ENCODE results near the gene AGBL1.
"Not testable (repeated sequence)": the region's sequence is repeated elsewhere in the genome, so short reads cannot be mapped to it uniquely, and the experiment has no call there.

AGBL1 gene

DNA sequence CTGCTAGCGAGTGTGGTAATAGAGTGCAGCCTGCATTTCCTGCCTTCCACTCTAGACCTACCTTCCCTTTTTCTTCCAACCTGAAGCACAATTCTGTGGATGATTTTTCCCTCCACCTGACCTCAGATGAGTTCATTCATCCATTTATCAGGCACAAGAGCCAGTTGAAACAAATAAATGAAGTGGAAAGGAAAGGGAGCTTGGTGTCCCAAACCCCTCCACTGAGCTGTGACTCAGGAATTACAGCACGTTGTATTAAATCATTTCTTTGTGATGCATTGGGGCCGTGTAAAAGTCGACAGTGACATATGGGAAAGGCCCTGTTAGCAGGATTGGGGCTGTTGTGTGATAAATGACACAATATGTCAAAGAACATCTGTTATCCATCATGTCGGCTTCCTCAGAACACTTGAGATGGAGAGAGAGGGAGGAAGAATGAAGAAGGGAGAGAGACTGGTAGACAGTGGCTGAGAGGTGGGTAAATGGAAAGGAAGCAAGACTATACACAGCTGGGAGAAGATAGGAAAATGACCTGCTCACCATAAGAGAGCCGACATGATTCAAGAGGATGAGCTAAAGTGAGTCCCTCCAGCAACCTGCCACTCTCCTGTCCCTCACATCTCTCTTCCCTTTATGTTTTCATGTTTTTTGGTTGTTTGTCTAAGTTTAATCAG is 366.0 kb downstream of the AGBL1 start:
- Histone ChIP-seq H3K9me3 (ENCODE audit: low read length) (no peaks in the 10 kb centered on the region), H2AFZ (ENCODE audit: low read depth, low read length) (no peak overlapping the region), H3K4me3 (ENCODE audit: low read length) (no peak overlapping the region), H3K36me3 (ENCODE audit: insufficient read depth, low read length) (no peaks in the 10 kb centered on the region), H3K27me3 (ENCODE audit: insufficient read depth, low read length) (no peaks in the 10 kb centered on the region), H3K4me1 (ENCODE audit: insufficient read depth, low read length) (peaks cover 7% of the 10 kb centered on the region)

DNA sequence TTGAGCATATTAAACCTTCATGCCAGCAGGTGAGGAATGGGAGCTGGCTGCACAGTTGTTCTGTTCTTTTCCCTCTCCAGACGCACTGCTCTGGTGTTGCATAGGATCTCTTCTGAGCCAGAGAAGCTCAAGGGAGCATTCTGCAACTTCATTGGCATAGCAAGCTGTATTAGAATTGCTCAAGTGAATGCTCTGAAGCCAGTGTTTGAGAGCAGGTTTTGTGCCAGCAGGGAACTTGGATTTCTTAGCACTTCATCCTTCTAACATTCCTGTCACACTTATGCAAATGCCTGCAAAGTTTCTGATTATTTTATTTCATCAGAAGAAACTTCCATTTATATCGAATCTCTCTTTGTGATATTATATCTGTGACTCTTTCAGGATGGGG is 366.6 kb downstream of the AGBL1 start:
- Histone ChIP-seq H2AFZ (ENCODE audit: low read depth, low read length) (no peak overlapping the region), H3K4me3 (ENCODE audit: low read length) (no peak overlapping the region), H3K4me1 (ENCODE audit: insufficient read depth, low read length) (peaks cover 7% of the 10 kb centered on the region), H3K36me3 (ENCODE audit: insufficient read depth, low read length) (no peaks in the 10 kb centered on the region), H3K27me3 (ENCODE audit: insufficient read depth, low read length) (no peaks in the 10 kb centered on the region), H3K9me3 (ENCODE audit: low read length) (no peaks in the 10 kb centered on the region)

DNA sequence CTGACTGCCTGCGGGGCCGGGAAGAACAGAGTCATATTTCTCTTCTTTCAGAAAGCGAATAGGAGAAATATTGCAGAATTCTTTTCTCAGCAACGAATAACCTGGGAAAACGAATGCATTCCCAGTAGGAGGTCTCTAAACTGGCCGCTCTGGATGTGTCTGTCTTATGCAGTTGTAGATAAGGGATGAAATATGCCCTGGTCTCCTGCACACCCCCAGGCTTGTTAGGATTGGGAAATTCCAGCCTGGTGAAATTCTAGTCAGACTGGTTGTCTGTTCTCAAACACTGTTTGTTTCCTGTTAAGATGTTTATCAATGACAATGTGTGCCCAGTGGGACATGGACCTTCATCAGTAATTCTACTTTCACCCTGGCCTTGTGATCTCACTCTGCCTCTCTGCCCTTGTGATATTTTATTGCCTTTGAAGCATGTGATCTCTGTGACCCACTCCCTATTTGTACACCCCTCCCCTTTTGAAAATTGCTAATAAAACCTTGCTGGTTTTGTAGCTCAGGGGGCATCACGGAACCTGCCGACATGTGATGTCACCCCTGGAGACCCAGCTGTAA is 385.9 kb downstream of the AGBL1 start:
- not testable (repeated sequence) for H3K9me3 ChIP-seq (ENCODE audit: low read length); H3K36me3 ChIP-seq (ENCODE audit: insufficient read depth, low read length); H3K4me1 ChIP-seq (ENCODE audit: insufficient read depth, low read length); H2AFZ ChIP-seq (ENCODE audit: low read depth, low read length); H3K27me3 ChIP-seq (ENCODE audit: insufficient read depth, low read length); H3K4me3 ChIP-seq (ENCODE audit: low read length)

DNA sequence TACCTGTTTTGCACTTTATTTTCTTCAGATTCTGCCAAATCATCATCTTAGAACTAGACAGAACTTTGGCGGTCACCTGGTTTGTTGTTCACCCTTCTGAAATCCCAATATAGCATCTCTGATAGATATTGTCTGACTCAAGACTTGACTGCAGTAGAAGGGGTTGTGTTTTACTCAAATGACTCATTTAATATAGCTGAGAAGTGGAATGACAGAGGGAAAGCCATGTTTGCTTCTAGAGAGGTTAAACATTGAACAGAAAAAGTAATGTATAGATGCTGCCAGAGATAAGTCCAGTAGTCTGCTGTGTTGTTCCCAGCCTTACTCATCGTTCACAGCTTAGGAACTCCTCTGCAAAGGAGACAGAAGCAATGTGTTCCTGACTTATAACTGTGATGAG is 402.0 kb downstream of the AGBL1 start:
- Histone ChIP-seq H3K9me3 (ENCODE audit: low read length) (no peaks in the 10 kb centered on the region), H3K27me3 (ENCODE audit: insufficient read depth, low read length) (no peaks in the 10 kb centered on the region), H2AFZ (ENCODE audit: low read depth, low read length) (no peak overlapping the region), H3K36me3 (ENCODE audit: insufficient read depth, low read length) (no peaks in the 10 kb centered on the region), H3K4me3 (ENCODE audit: low read length) (no peak overlapping the region), H3K4me1 (ENCODE audit: insufficient read depth, low read length) (no peaks in the 10 kb centered on the region)

DNA sequence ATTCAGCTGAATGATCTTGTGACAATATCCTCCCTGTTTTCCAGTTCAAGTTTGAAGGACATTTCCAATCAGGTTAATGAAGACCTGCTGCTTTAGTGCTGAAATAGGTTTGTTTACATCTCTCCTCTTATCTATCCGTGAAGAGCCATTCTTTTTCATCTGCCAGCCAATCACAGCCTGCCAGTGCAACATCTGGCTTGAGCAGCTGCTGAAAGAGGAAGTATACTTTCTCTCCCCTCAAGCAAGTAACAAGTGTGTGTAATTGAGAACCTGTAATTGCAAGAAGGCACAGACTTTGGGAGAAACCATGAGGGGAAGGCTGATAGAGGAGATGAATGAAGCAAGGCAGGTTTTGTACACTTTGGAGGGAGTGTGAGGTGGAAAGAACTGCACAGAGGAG is 404.3 kb downstream of the AGBL1 start:
- Histone ChIP-seq H3K4me1 (ENCODE audit: insufficient read depth, low read length) (no peaks in the 10 kb centered on the region), H3K27me3 (ENCODE audit: insufficient read depth, low read length) (no peaks in the 10 kb centered on the region), H3K4me3 (ENCODE audit: low read length) (no peak overlapping the region), H3K9me3 (ENCODE audit: low read length) (no peaks in the 10 kb centered on the region), H3K36me3 (ENCODE audit: insufficient read depth, low read length) (no peaks in the 10 kb centered on the region), H2AFZ (ENCODE audit: low read depth, low read length) (no peak overlapping the region)

GRCh38 chr15:86488046-86488445 is 408.4 kb downstream of the AGBL1 start:
- H3K9me3 ChIP-seq (ENCODE audit: low read length), result no peaks in the 10 kb centered on the region
- no peaks in the 10 kb centered on the region for H3K4me1 ChIP-seq (ENCODE audit: insufficient read depth, low read length)
- H3K4me3 ChIP-seq (ENCODE audit: low read length), result no peak overlapping the region
- H3K36me3 ChIP-seq (ENCODE audit: insufficient read depth, low read length), result no peaks in the 10 kb centered on the region
- no peak overlapping the region for H2AFZ ChIP-seq (ENCODE audit: low read depth, low read length)
- no peaks in the 10 kb centered on the region for H3K27me3 ChIP-seq (ENCODE audit: insufficient read depth, low read length)

DNA sequence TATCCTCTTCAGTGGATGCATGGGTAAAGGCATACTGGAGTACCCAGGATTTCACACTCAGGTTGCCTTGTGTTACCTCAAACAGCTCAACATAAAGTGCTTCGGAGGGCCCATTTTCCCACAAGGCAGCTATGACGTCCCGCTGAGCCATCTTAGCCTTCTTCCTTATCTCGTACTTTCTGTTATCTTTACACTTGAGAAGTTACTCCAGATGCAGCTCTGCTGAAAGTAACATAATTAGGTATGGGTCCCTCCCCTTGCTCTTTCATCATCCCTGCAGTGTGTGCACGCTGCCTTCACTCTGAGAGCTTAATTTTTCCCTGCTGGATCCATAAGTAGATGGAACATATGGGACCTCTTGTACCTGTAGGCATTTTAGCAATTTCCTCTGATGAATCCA is 410.3 kb downstream of the AGBL1 start:
- Histone ChIP-seq H3K4me1 (ENCODE audit: insufficient read depth, low read length) (no peaks in the 10 kb centered on the region), H3K9me3 (ENCODE audit: low read length) (no peaks in the 10 kb centered on the region), H3K4me3 (ENCODE audit: low read length) (no peak overlapping the region), H2AFZ (ENCODE audit: low read depth, low read length) (no peak overlapping the region), H3K36me3 (ENCODE audit: insufficient read depth, low read length) (no peaks in the 10 kb centered on the region), H3K27me3 (ENCODE audit: insufficient read depth, low read length) (no peaks in the 10 kb centered on the region)

- Histone ChIP-seq H3K9me3 (ENCODE audit: low read length) (no peaks in the 10 kb centered on the region), H3K4me3 (ENCODE audit: low read length) (no peak overlapping the region), H3K4me1 (ENCODE audit: insufficient read depth, low read length) (no peaks in the 10 kb centered on the region), H2AFZ (ENCODE audit: low read depth, low read length) (no peak overlapping the region), H3K36me3 (ENCODE audit: insufficient read depth, low read length) (no peaks in the 10 kb centered on the region), H3K27me3 (ENCODE audit: insufficient read depth, low read length) (no peaks in the 10 kb centered on the region)
These were observed 411.4 kb downstream of the AGBL1 start for GRCh38 chr15:86491118-86491517.

- no peaks in the 10 kb centered on the region for H3K36me3 ChIP-seq (ENCODE audit: insufficient read depth, low read length)
- H3K4me1 ChIP-seq (ENCODE audit: insufficient read depth, low read length), result no peaks in the 10 kb centered on the region
- no peaks in the 10 kb centered on the region for H3K27me3 ChIP-seq (ENCODE audit: insufficient read depth, low read length)
- no peaks in the 10 kb centered on the region for H3K9me3 ChIP-seq (ENCODE audit: low read length)
- H2AFZ ChIP-seq (ENCODE audit: low read depth, low read length), result no peak overlapping the region
- H3K4me3 ChIP-seq (ENCODE audit: low read length), result no peak overlapping the region
These were observed 414.2 kb downstream of the AGBL1 start for GRCh38 chr15:86493884-86494283.

DNA sequence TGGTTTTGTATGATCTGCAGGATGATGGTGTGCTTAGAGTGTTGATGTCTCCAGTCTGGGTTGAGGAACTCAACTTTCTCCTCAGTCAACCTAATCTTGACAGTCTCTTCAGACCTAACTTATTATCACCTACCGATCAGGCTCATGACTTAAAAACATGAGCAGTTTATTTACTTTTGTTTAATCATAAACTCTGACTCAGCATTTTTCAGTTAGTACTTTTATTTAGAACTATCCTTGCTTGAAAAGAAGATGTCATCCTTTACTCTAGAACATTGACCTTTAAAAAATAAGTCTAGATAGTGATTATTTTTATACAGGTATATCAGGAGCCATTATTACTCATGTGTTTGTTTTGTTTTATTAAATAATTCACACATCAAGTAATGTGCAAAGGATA is 414.8 kb downstream of the AGBL1 start:
- H3K27me3 ChIP-seq (ENCODE audit: insufficient read depth, low read length), result no peaks in the 10 kb centered on the region
- H3K4me1 ChIP-seq (ENCODE audit: insufficient read depth, low read length), result no peaks in the 10 kb centered on the region
- H2AFZ ChIP-seq (ENCODE audit: low read depth, low read length), result no peak overlapping the region
- H3K9me3 ChIP-seq (ENCODE audit: low read length), result no peaks in the 10 kb centered on the region
- no peak overlapping the region for H3K4me3 ChIP-seq (ENCODE audit: low read length)
- H3K36me3 ChIP-seq (ENCODE audit: insufficient read depth, low read length), result no peaks in the 10 kb centered on the region

GRCh38 chr15:86502301-86502700 is 422.6 kb downstream of the AGBL1 start:
- Histone ChIP-seq H3K4me3 (ENCODE audit: low read length) (no peak overlapping the region), H3K4me1 (ENCODE audit: insufficient read depth, low read length) (no peaks in the 10 kb centered on the region), H2AFZ (ENCODE audit: low read depth, low read length) (no peak overlapping the region), H3K27me3 (ENCODE audit: insufficient read depth, low read length) (no peaks in the 10 kb centered on the region), H3K36me3 (ENCODE audit: insufficient read depth, low read length) (no peaks in the 10 kb centered on the region), H3K9me3 (ENCODE audit: low read length) (no peaks in the 10 kb centered on the region)

DNA sequence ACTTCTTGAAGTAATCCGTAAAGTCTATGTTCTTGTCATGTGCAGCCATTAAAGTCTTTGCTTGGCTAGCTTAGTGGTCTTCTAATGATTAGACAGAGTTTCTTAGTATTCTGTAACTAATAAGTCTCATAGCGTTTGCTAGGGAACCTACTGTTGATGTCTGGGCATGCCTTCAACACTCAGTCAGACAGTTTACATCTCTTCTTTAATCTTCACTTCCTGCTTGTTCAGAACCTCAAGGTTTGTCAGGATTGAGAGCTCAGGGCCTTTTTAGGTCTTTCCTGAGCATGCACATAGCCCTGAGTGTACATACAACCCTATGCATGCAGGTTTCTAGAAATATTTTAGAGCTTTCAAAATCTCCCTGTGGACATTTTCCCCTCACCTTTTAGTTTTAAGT is 426.3 kb downstream of the AGBL1 start:
- Histone ChIP-seq H3K4me3 (ENCODE audit: low read length) (no peak overlapping the region), H3K9me3 (ENCODE audit: low read length) (no peaks in the 10 kb centered on the region), H2AFZ (ENCODE audit: low read depth, low read length) (no peak overlapping the region), H3K4me1 (ENCODE audit: insufficient read depth, low read length) (no peaks in the 10 kb centered on the region), H3K36me3 (ENCODE audit: insufficient read depth, low read length) (no peaks in the 10 kb centered on the region), H3K27me3 (ENCODE audit: insufficient read depth, low read length) (no peaks in the 10 kb centered on the region)

DNA sequence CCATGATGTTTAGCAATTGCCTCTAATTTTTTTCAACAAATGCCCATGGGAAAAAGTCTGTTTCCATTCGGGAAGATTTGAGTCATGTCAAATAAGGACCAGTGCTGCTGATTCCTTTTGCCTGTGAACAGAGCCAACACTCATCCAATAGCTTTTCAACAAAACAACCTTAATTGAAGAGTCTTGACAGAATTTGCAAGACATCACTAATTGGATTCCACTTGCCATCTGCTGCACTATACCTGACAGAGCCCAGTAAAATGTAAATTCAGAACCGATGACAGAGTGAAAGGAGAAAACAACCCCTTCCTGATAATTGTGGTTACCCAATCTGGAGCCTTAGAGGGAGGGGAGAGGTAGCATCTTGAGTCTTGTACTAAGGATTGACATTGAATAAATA is 426.7 kb downstream of the AGBL1 start:
- Histone ChIP-seq H3K9me3 (ENCODE audit: low read length) (no peaks in the 10 kb centered on the region), H3K27me3 (ENCODE audit: insufficient read depth, low read length) (no peaks in the 10 kb centered on the region), H3K36me3 (ENCODE audit: insufficient read depth, low read length) (no peaks in the 10 kb centered on the region), H3K4me3 (ENCODE audit: low read length) (no peak overlapping the region), H2AFZ (ENCODE audit: low read depth, low read length) (no peak overlapping the region), H3K4me1 (ENCODE audit: insufficient read depth, low read length) (no peaks in the 10 kb centered on the region)

DNA sequence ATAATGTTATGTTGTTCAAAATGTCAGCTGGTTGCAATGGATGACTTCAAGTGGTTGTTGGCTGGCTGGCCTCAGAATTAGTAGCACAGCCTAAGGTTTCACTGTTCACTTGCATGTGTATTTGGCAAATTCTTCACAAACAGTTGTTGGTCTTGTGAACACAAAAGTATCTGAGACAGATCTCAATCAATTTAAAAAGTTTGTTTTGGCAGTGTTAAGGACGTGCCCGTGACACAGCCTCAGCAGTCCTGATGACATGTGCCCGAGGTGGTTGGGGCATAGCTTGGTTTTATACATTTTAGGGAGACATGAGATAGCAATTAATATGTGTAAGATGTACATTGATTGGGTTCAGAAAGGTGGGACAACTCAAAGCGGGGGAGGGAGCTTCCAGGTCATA is 436.0 kb downstream of the AGBL1 start:
- H3K4me1 ChIP-seq (ENCODE audit: insufficient read depth, low read length), result no peaks in the 10 kb centered on the region
- H3K36me3 ChIP-seq (ENCODE audit: insufficient read depth, low read length), result no peaks in the 10 kb centered on the region
- no peak overlapping the region for H3K4me3 ChIP-seq (ENCODE audit: low read length)
- no peak overlapping the region for H2AFZ ChIP-seq (ENCODE audit: low read depth, low read length)
- no peaks in the 10 kb centered on the region for H3K27me3 ChIP-seq (ENCODE audit: insufficient read depth, low read length)
- no peaks in the 10 kb centered on the region for H3K9me3 ChIP-seq (ENCODE audit: low read length)
